ENCODE measurements around the gene NRCAM.
"Not testable (repeated sequence)": the region's sequence is repeated elsewhere in the genome, so short reads cannot be mapped to it uniquely, and the experiment has no call there.

Gene NRCAM

GRCh38 chr7:108345710-108346336, 110.4 kb downstream of the NRCAM start:
- H3K27me3 ChIP-seq (replicated peaks; ENCODE audit: insufficient read depth, low read length): no peaks in the 10 kb centered on the region
- no peak overlapping the region for H3K4me2 ChIP-seq (ENCODE audit: low read depth, low read length)
- H3K27ac ChIP-seq (ENCODE audit: low read length): no peak overlapping the region
- H3K4me1 ChIP-seq (ENCODE audit: low read length): no peaks in the 10 kb centered on the region
- no peak overlapping the region for H3K9ac ChIP-seq (ENCODE audit: low read length)
- no peaks in the 10 kb centered on the region for H3K36me3 ChIP-seq (replicated peaks; ENCODE audit: insufficient read depth, low read length)
- TF ChIP-seq EZH2 (optimal IDR thresholded peaks at IDR 0.05; ENCODE audit: low read depth, low read length) (no peak), EZH2phosphoT487 (IDR thresholded peaks at IDR 0.05; ENCODE audit: low read length) (no peak)
- TF ChIP-seq, protein P1, sequence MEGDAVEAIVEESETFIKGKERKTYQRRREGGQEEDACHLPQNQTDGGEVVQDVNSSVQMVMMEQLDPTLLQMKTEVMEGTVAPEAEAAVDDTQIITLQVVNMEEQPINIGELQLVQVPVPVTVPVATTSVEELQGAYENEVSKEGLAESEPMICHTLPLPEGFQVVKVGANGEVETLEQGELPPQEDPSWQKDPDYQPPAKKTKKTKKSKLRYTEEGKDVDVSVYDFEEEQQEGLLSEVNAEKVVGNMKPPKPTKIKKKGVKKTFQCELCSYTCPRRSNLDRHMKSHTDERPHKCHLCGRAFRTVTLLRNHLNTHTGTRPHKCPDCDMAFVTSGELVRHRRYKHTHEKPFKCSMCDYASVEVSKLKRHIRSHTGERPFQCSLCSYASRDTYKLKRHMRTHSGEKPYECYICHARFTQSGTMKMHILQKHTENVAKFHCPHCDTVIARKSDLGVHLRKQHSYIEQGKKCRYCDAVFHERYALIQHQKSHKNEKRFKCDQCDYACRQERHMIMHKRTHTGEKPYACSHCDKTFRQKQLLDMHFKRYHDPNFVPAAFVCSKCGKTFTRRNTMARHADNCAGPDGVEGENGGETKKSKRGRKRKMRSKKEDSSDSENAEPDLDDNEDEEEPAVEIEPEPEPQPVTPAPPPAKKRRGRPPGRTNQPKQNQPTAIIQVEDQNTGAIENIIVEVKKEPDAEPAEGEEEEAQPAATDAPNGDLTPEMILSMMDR (IDR thresholded peaks at IDR 0.05; ENCODE audit: low read length): no peak
- no peaks in the 10 kb centered on the region for H3K9me3 ChIP-seq (replicated peaks; ENCODE audit: insufficient read depth, low read length)
- H3K79me2 ChIP-seq (ENCODE audit: low read length): no peaks in the 10 kb centered on the region
- H3F3A ChIP-seq (ENCODE audit: insufficient read depth, low read length): no peaks in the 10 kb centered on the region
- DNase-seq: no peak
- no peaks in the 10 kb centered on the region for H3K9me2 ChIP-seq (replicated peaks; ENCODE audit: insufficient read depth, low read length)
- H2AFZ ChIP-seq (ENCODE audit: low read length): no peak overlapping the region
- H4K20me1 ChIP-seq (ENCODE audit: insufficient read depth, low read length): no peaks in the 10 kb centered on the region
- H3K4me3 ChIP-seq (ENCODE audit: low read length): no peak overlapping the region

DNA sequence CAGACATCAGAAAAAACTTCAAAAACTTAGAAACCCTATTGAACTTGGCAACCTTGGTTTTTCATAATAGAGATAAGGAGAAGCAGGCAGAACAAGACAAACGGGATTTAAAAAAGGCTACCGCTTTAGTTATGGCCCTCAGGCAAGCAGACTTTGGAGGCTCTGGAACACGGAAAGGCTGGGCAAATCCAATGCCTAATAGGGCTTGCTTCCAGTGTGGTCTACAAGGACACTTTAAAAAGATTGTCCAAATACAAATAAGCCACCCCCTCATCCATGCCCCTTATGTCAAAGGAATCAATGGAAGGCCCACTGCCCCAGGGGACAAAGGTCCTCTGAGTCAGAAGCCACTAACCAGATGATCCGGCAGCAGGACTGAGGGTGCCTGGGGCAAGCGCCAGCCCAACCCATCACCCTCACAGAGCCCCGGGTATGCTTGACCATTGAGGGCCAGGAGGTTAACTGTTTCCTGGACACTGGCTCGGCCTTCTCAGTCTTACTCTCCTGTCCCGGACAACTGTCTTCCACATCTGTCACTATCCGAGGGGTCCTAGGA, 115.3 kb downstream of the NRCAM start:
- Histone ChIP-seq H2AFZ (ENCODE audit: low read length) (no peak overlapping the region), H3K9ac (ENCODE audit: low read length) (no peak overlapping the region), H3K27me3 (replicated peaks; ENCODE audit: insufficient read depth, low read length) (no peaks in the 10 kb centered on the region), H3K9me2 (replicated peaks; ENCODE audit: insufficient read depth, low read length) (no peaks in the 10 kb centered on the region), H4K20me1 (ENCODE audit: insufficient read depth, low read length) (no peaks in the 10 kb centered on the region), H3K4me1 (ENCODE audit: low read length) (no peaks in the 10 kb centered on the region), H3K9me3 (replicated peaks; ENCODE audit: insufficient read depth, low read length) (no peaks in the 10 kb centered on the region), H3K4me2 (ENCODE audit: low read depth, low read length) (no peak overlapping the region), H3K79me2 (ENCODE audit: low read length) (no peaks in the 10 kb centered on the region), H3F3A (ENCODE audit: insufficient read depth, low read length) (no peaks in the 10 kb centered on the region), H3K36me3 (replicated peaks; ENCODE audit: insufficient read depth, low read length) (no peaks in the 10 kb centered on the region), H3K27ac (ENCODE audit: low read length) (no peak overlapping the region), H3K4me3 (ENCODE audit: low read length) (no peak overlapping the region)
- TF ChIP-seq EZH2phosphoT487 (IDR thresholded peaks at IDR 0.05; ENCODE audit: low read length): no peak
- TF ChIP-seq EZH2 (optimal IDR thresholded peaks at IDR 0.05; ENCODE audit: low read depth, low read length): no peak
- TF ChIP-seq, protein P1 (IDR thresholded peaks at IDR 0.05; ENCODE audit: low read length): no peak
- no peak for DNase-seq

- H3K4me1 ChIP-seq (ENCODE audit: low read length); H3K27me3 ChIP-seq (replicated peaks; ENCODE audit: insufficient read depth, low read length); H3K79me2 ChIP-seq (ENCODE audit: low read length); H4K20me1 ChIP-seq (ENCODE audit: insufficient read depth, low read length); H3K9ac ChIP-seq (ENCODE audit: low read length); H3K4me2 ChIP-seq (ENCODE audit: low read depth, low read length); H3K9me2 ChIP-seq (replicated peaks; ENCODE audit: insufficient read depth, low read length); H3K4me3 ChIP-seq (ENCODE audit: low read length); H3K36me3 ChIP-seq (replicated peaks; ENCODE audit: insufficient read depth, low read length); H3K27ac ChIP-seq (ENCODE audit: low read length); H2AFZ ChIP-seq (ENCODE audit: low read length); DNase-seq; H3K9me3 ChIP-seq (replicated peaks; ENCODE audit: insufficient read depth, low read length); H3F3A ChIP-seq (ENCODE audit: insufficient read depth, low read length): not testable (repeated sequence)
Observed at GRCh38 chr7:108340406-108340805, 115.8 kb downstream of the NRCAM start.

- no peaks in the 10 kb centered on the region for H3K9me3 ChIP-seq (replicated peaks; ENCODE audit: insufficient read depth, low read length)
- no peaks in the 10 kb centered on the region for H3K4me1 ChIP-seq (ENCODE audit: low read length)
- H3F3A ChIP-seq (ENCODE audit: insufficient read depth, low read length): no peaks in the 10 kb centered on the region
- no peaks in the 10 kb centered on the region for H3K27me3 ChIP-seq (replicated peaks; ENCODE audit: insufficient read depth, low read length)
- TF ChIP-seq EZH2phosphoT487 (IDR thresholded peaks at IDR 0.05; ENCODE audit: low read length): no peak
- no peak for TF ChIP-seq EZH2 (optimal IDR thresholded peaks at IDR 0.05; ENCODE audit: low read depth, low read length)
- TF ChIP-seq, protein P1 (IDR thresholded peaks at IDR 0.05; ENCODE audit: low read length): no peak
- H3K36me3 ChIP-seq (replicated peaks; ENCODE audit: insufficient read depth, low read length): no peaks in the 10 kb centered on the region
- H3K9ac ChIP-seq (ENCODE audit: low read length): no peak overlapping the region
- no peak overlapping the region for H2AFZ ChIP-seq (ENCODE audit: low read length)
- peak; percentile 14 for DNase-seq
- H4K20me1 ChIP-seq (ENCODE audit: insufficient read depth, low read length): no peaks in the 10 kb centered on the region
- H3K4me2 ChIP-seq (ENCODE audit: low read depth, low read length): no peak overlapping the region
- no peak overlapping the region for H3K27ac ChIP-seq (ENCODE audit: low read length)
- H3K79me2 ChIP-seq (ENCODE audit: low read length): no peaks in the 10 kb centered on the region
- H3K4me3 ChIP-seq (ENCODE audit: low read length): no peak overlapping the region
- H3K9me2 ChIP-seq (replicated peaks; ENCODE audit: insufficient read depth, low read length): no peaks in the 10 kb centered on the region
Observed at GRCh38 chr7:108335269-108335918, 120.8 kb downstream of the NRCAM start.

All from MM.1S (cell line).